SK-MEL-5 (cell line): ENCODE data around the gene PKD1L1. TPM values are rescaled to one million over a fixed set of nuclear protein-coding genes. Genes with fewer than 3 reads are reported as not detected.
"Not testable (repeated sequence)": the region's sequence is repeated elsewhere in the genome, so short reads cannot be mapped to it uniquely, and the experiment has no call there.

Source experiments
- DNase-seq: peaks from one replicate; pipeline ENCODE4 v3.0.0-alpha.2; 2016; ENCODE audit warnings: low read depth, low spot score
- in situ Hi-C: cut with HindIII; loops from 2 replicates; pipeline ENCODE4 v1.10.0; 2016; ENCODE audit warnings: low sequenced_read_pairs, high pct_unique_total_duplicates, low pct_unique_long_range_greater_than_20kb
- total RNA-seq: library from RNA; depleted of rRNA; stranded (reverse); fragments of >200 nt; shearing (Covaris generic); gene quantifications from 2 replicates; pipeline ENCODE4 v1.2.3, GENCODE V29; 2014

The PKD1L1 gene
- total RNA-seq, 1 experiment from 2014 or later: 0.58 TPM

DNA sequence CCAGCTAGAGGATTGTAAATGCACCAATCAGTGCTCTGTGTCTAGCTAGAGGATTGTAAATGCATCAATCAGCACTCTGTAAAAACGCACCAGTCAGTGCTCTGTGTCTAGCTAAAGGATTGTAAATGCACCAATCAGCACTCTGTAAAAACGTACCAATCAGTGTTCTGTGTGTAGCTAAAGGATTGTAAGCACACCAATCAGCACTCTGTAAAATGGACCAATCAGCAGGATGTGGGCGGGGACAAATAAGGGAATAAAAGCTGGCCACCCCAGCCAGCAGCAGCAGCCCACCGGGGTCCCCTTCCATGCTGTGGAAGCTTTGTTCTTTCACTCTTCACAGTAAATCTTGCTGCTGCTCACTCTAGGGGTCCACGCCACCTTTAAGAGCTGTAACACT lies 196.5 kb downstream of the PKD1L1 start:
- in situ Hi-C loops, DNase-seq: not testable (repeated sequence)

- in situ Hi-C loops: no loop called here
- no peak for DNase-seq
Observed at GRCh38 chr7:47751043-47751442, 197.2 kb downstream of the PKD1L1 start.

- in situ Hi-C loops: no loop called here
- no peak for DNase-seq
Observed at GRCh38 chr7:47748041-47748440, 200.2 kb downstream of the PKD1L1 start.

- DNase-seq: no peak
- in situ Hi-C loops: no loop called here
Observed at GRCh38 chr7:47747160-47747559, 201.1 kb downstream of the PKD1L1 start.

- in situ Hi-C loops: no loop called here
- no peak for DNase-seq
Observed at GRCh38 chr7:47746468-47746867, 201.8 kb downstream of the PKD1L1 start.

GRCh38 chr7:47744883-47745282 lies 203.4 kb downstream of the PKD1L1 start:
- in situ Hi-C loops: no loop called here
- no peak for DNase-seq

- in situ Hi-C loops: no loop called here
- DNase-seq: no peak
Observed at GRCh38 chr7:47743965-47744591, 204.2 kb downstream of the PKD1L1 start.

GRCh38 chr7:47741984-47742383 lies 206.3 kb downstream of the PKD1L1 start:
- no peak for DNase-seq
- in situ Hi-C loops: no loop called here

DNA sequence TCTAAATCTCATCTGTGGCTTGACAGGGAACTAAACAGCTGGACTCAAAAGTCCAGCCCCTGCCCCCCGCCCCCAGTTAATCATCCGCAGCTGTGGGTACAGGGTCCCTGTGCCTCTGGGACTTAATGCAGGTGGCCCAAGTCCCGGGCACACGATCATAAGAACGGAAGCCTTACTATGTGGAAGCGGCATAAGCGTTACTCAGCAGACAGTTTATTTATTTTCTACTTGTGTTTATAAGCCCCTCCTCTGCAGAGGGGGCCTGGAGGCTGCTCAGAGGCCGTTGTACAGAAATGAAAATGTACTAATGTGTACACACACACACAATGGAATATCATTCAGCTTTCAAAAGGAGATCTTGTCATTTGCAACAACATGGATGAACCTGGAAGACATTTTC lies 208.4 kb downstream of the PKD1L1 start:
- DNase-seq: no peak
- in situ Hi-C loops: no loop called here

- in situ Hi-C loops: no loop called here
- no peak for DNase-seq
Observed at GRCh38 chr7:47739301-47739875, 208.9 kb downstream of the PKD1L1 start.

GRCh38 chr7:47738563-47739166 lies 209.6 kb downstream of the PKD1L1 start:
- DNase-seq: no peak
- in situ Hi-C loops: no loop called here

DNA sequence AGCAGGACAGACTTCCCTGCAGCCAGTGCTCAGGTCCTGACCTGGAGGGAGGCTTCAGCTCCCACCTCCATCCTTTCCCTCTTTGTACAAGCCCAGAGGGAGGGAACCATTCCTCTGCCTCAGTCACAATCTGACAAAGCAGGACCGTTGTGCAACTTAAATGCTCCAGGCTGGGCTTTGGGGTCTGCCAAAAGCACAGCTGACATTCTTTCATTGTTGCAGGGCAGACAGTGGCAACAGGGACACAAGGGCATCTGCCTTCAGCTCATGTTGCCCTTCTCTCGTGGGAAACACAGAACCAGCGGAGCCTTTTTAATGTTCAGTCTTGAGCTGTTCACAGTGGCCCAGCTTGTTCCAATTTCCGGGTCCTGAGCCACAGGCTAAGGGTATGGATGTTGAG lies 210.7 kb downstream of the PKD1L1 start:
- in situ Hi-C loops: no loop called here
- DNase-seq: no peak

GRCh38 chr7:47735431-47736345 lies 212.6 kb downstream of the PKD1L1 start:
- in situ Hi-C loops: no loop called here
- DNase-seq: no peak

DNA sequence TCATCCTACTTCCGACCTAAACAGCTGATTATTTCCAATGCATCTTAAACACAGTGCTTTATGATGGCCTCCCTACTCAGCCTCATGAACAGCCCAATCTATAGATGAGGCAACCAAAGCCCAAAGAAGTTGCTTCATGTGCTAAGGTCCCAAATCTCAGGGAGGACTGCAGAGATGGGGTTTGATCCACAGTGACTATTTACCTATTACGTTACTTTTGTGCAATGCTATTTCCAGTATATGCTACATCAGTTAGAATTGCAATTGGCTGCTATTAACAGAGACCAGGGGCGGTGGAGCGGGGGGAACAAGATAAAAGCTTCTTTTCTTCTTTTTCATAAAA lies 213.3 kb downstream of the PKD1L1 start:
- in situ Hi-C loops: no loop called here
- DNase-seq: no peak

- DNase-seq: no peak
- in situ Hi-C loops: no loop called here
Observed at GRCh38 chr7:47734287-47734948, 213.8 kb downstream of the PKD1L1 start.

DNA sequence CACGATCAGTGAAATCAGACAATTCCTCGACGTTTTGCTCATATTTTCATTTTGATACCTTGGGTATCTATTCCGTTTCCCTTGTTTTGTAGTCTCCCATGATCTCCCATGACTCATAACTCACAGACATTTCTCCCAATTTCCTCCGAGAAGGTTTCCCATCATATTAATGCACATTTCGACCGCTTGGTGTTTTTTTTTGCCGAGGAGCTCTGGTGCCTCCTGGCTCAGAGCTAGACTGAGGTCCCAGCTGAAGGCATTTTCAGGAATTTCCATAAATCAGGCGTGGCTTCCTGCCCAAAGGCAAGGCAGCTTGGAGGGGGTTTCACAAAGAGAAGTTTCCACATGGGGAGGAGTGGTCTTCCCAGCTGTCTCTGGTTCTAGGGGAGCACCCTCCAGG lies 218.1 kb downstream of the PKD1L1 start:
- in situ Hi-C loops: no loop called here
- DNase-seq: peak; percentile 15

DNA sequence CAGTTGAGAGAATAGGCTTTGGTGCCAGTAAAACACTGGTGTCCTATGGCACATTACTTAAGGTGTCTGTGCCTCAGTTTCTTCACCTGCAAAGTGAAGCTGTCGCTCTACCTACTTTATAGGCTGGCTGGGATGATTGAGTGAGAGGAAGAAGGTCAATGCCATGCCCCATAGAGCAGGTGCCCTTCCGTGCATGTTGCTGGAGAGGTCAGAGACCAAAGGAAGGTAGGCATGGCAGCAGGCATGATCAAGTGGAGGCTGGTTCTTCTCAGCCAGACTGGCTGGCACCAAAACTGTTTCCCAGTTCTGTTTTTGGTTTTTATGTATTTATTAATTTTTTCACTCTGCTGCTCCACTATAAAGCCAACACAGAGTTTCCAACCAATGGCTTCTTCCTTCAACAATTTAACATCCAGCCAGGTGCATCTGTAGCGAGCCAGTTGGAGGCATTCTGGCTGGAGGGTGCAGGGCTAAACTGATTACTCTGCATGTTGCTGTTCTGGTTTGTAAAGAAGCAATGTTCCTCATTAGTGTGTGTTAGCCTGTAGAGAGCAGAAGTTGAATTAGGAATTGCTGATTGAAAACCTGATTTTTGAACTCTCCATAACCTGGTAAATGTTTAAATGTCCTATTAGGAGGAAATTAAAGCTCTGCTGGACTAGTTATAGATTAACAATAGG lies 222.1 kb downstream of the PKD1L1 start:
- DNase-seq: no peak
- in situ Hi-C loops: no loop called here
